Measurements from ENCODE around the gene RREB1.
"Not testable (repeated sequence)": the region's sequence is repeated elsewhere in the genome, so short reads cannot be mapped to it uniquely, and the experiment has no call there.

Gene RREB1

GRCh38 chr6:7246401-7247178 lies 138.8 kb downstream of the RREB1 start:
- DNase-seq (ENCODE audit: low spot score), result no peak

GRCh38 chr6:7247179-7247456 lies 139.4 kb downstream of the RREB1 start:
- DNase-seq (ENCODE audit: low spot score), result no peak

GRCh38 chr6:7247828-7248227 lies 140.1 kb downstream of the RREB1 start:
- DNase-seq (ENCODE audit: low spot score), result no peak

- DNase-seq (ENCODE audit: low spot score), result peak; percentile 64
Measured at GRCh38 chr6:7249391-7249790, 141.6 kb downstream of the RREB1 start.

GRCh38 chr6:7249946-7250643 lies 142.3 kb downstream of the RREB1 start:
- DNase-seq (ENCODE audit: low spot score), result no peak

- no peak for DNase-seq (ENCODE audit: low spot score)
Measured at GRCh38 chr6:7250812-7251211, 143.1 kb downstream of the RREB1 start.

- DNase-seq (ENCODE audit: low spot score), result no peak
Measured at GRCh38 chr6:7251646-7252260, 144.0 kb downstream of the RREB1 start.

- DNase-seq (ENCODE audit: low spot score), result no peak
Measured at GRCh38 chr6:7252390-7252789, 144.6 kb downstream of the RREB1 start.

GRCh38 chr6:7254980-7255835 lies 147.4 kb downstream of the RREB1 start:
- no peak for DNase-seq (ENCODE audit: low spot score)

GRCh38 chr6:7255918-7256317 lies 148.2 kb downstream of the RREB1 start:
- DNase-seq (ENCODE audit: low spot score), result no peak

- DNase-seq (ENCODE audit: low spot score), result no peak
Measured at GRCh38 chr6:7256785-7257184, 149.0 kb downstream of the RREB1 start.

GRCh38 chr6:7257521-7258230 lies 149.9 kb downstream of the RREB1 start:
- no peak for DNase-seq (ENCODE audit: low spot score)

- no peak for DNase-seq (ENCODE audit: low spot score)
Measured at GRCh38 chr6:7258231-7258763, 150.5 kb downstream of the RREB1 start.

- no peak for DNase-seq (ENCODE audit: low spot score)
Measured at GRCh38 chr6:7260291-7261031, 152.7 kb downstream of the RREB1 start.

- peak; percentile 98 for DNase-seq (ENCODE audit: low spot score)
Measured at GRCh38 chr6:7261032-7261841, 153.5 kb downstream of the RREB1 start.

GRCh38 chr6:7261852-7262461 lies 154.2 kb downstream of the RREB1 start:
- DNase-seq (ENCODE audit: low spot score), result no peak

- no peak for DNase-seq (ENCODE audit: low spot score)
Measured at GRCh38 chr6:7262746-7263518, 155.2 kb downstream of the RREB1 start.

GRCh38 chr6:7263519-7263805 lies 155.7 kb downstream of the RREB1 start:
- not testable (repeated sequence) for DNase-seq (ENCODE audit: low spot score)

- no peak for DNase-seq (ENCODE audit: low spot score)
Measured at GRCh38 chr6:7264041-7264440, 156.3 kb downstream of the RREB1 start.

All from GM03348 (cell line).